ENCODE results near the gene ABLIM3. TPM values are rescaled to one million over a fixed set of nuclear protein-coding genes. Genes with fewer than 3 reads are reported as not detected.

Gene ABLIM3
- polyA plus RNA-seq, 1 donor from 2014 or later: 17.7 TPM

- Histone ChIP-seq H3K9ac (ENCODE audit: low read length) (no peak overlapping the region), H3K9me3 (ENCODE audit: low read length) (no peaks in the 10 kb centered on the region), H4K20me1 (ENCODE audit: insufficient read depth) (no peaks in the 10 kb centered on the region), H3K36me3 (ENCODE audit: insufficient read depth, low read length) (no peaks in the 10 kb centered on the region), H2AFZ (ENCODE audit: low read depth, low read length) (no peak overlapping the region), H3F3A (ENCODE audit: insufficient read depth, low read length, poor library complexity, severe bottlenecking) (no peaks in the 10 kb centered on the region), H3K27ac (ENCODE audit: low read length) (no peak overlapping the region), H3K4me3 (ENCODE audit: low read length) (no peak overlapping the region), H3K79me2 (replicated peaks; ENCODE audit: insufficient read depth, low read length) (no peaks in the 10 kb centered on the region), H3K27me3 (ENCODE audit: insufficient read depth, low read depth, low read length) (no peaks in the 10 kb centered on the region), H3K4me2 (ENCODE audit: low read length) (no peak overlapping the region), H3K9me2 (ENCODE audit: insufficient read depth, low read length) (no peaks in the 10 kb centered on the region)
- TF ChIP-seq EZH2 (IDR thresholded peaks at IDR 0.05; ENCODE audit: borderline replicate concordance, insufficient read depth, low read length, poor library complexity, severe bottlenecking) (no peak), REST (IDR thresholded peaks at IDR 0.05; ENCODE audit: borderline replicate concordance) (no peak), SMC3 (conservative IDR thresholded peaks at IDR 0.05; ENCODE audit: poor library complexity) (no peak), TAF1 (IDR thresholded peaks at IDR 0.05; ENCODE audit: low read depth) (no peak), MXI1 (conservative IDR thresholded peaks at IDR 0.05; ENCODE audit: poor library complexity, severe bottlenecking) (no peak), CTCF (IDR thresholded peaks at IDR 0.05; ENCODE audit: poor library complexity, severe bottlenecking) (no peak), RAD21 (conservative IDR thresholded peaks at IDR 0.05) (no peak), POLR2AphosphoS5 (IDR thresholded peaks at IDR 0.05) (no peak)
Observed at GRCh38 chr5:149132474-149132873, 8.8 kb upstream of the ABLIM3 start.

- Histone ChIP-seq H2AFZ (ENCODE audit: low read depth, low read length) (no peak overlapping the region), H3K4me2 (ENCODE audit: low read length) (no peak overlapping the region), H3K4me3 (ENCODE audit: low read length) (no peak overlapping the region), H3K9ac (ENCODE audit: low read length) (no peak overlapping the region), H3F3A (ENCODE audit: insufficient read depth, low read length, poor library complexity, severe bottlenecking) (no peaks in the 10 kb centered on the region), H3K79me2 (replicated peaks; ENCODE audit: insufficient read depth, low read length) (no peaks in the 10 kb centered on the region), H3K36me3 (ENCODE audit: insufficient read depth, low read length) (no peaks in the 10 kb centered on the region), H3K27ac (ENCODE audit: low read length) (no peak overlapping the region), H3K9me3 (ENCODE audit: low read length) (no peaks in the 10 kb centered on the region), H4K20me1 (ENCODE audit: insufficient read depth) (no peaks in the 10 kb centered on the region), H3K27me3 (ENCODE audit: insufficient read depth, low read depth, low read length) (no peaks in the 10 kb centered on the region), H3K9me2 (ENCODE audit: insufficient read depth, low read length) (no peaks in the 10 kb centered on the region)
- no peak for TF ChIP-seq POLR2AphosphoS5 (IDR thresholded peaks at IDR 0.05)
- TF ChIP-seq TAF1 (IDR thresholded peaks at IDR 0.05; ENCODE audit: low read depth): no peak
- no peak for TF ChIP-seq CTCF (IDR thresholded peaks at IDR 0.05; ENCODE audit: poor library complexity, severe bottlenecking)
- no peak for TF ChIP-seq EP300 (conservative IDR thresholded peaks at IDR 0.05; ENCODE audit: poor library complexity, severe bottlenecking)
- TF ChIP-seq REST (IDR thresholded peaks at IDR 0.05; ENCODE audit: borderline replicate concordance): no peak
- TF ChIP-seq EZH2 (IDR thresholded peaks at IDR 0.05; ENCODE audit: borderline replicate concordance, insufficient read depth, low read length, poor library complexity, severe bottlenecking): no peak
- no peak for TF ChIP-seq MXI1 (conservative IDR thresholded peaks at IDR 0.05; ENCODE audit: poor library complexity, severe bottlenecking)
- TF ChIP-seq SMC3 (conservative IDR thresholded peaks at IDR 0.05; ENCODE audit: poor library complexity): no peak
- TF ChIP-seq RAD21 (conservative IDR thresholded peaks at IDR 0.05): no peak
Observed at GRCh38 chr5:149133795-149134777, 7.2 kb upstream of the ABLIM3 start.
